OCI-M2 (cell line): ENCODE results near the gene CUL4A.

Source experiments
- DNase-seq: peaks from one replicate; lab custom pipeline; 2025; ENCODE audit not compliant: unreplicated experiment; lab: John Stamatoyannopoulos, UW

Gene CUL4A

GRCh38 chr13:113179374-113180230, 29.8 kb upstream of the CUL4A start:
- DNase-seq: no peak

- no peak for DNase-seq
Observed at GRCh38 chr13:113182046-113182445, 27.4 kb upstream of the CUL4A start.

DNA sequence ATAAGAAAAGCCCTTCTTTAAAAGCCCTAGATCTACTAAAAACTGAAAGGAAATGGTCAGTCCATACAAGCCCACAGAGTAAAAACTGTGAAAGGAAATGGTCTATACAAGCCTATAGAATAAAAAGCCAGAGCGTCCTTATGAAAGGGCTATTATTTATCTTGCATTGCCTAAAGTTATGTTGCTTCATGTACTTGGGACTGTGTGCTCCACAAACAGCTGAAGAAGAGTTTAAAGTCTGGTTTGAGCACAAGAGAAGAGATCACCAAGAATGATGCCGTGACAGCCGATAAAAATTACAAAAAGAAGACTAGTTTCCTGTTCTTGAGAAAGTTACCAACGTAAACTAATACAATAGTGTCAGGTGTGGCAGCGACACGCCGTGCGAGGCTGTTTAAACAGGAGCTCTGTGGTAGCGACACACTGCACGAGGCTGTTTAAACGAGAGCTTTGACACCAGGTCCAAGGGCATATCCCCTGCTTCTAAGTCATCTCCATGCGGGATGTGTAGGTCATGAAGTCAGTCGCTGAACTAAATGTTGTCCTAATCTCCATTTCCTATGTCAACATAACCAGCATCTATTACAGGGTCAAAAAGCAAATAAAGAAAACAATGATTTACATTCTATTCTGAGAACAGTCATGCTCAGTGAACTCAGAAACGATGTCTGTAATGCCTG, 25.8 kb upstream of the CUL4A start:
- no peak for DNase-seq

DNA sequence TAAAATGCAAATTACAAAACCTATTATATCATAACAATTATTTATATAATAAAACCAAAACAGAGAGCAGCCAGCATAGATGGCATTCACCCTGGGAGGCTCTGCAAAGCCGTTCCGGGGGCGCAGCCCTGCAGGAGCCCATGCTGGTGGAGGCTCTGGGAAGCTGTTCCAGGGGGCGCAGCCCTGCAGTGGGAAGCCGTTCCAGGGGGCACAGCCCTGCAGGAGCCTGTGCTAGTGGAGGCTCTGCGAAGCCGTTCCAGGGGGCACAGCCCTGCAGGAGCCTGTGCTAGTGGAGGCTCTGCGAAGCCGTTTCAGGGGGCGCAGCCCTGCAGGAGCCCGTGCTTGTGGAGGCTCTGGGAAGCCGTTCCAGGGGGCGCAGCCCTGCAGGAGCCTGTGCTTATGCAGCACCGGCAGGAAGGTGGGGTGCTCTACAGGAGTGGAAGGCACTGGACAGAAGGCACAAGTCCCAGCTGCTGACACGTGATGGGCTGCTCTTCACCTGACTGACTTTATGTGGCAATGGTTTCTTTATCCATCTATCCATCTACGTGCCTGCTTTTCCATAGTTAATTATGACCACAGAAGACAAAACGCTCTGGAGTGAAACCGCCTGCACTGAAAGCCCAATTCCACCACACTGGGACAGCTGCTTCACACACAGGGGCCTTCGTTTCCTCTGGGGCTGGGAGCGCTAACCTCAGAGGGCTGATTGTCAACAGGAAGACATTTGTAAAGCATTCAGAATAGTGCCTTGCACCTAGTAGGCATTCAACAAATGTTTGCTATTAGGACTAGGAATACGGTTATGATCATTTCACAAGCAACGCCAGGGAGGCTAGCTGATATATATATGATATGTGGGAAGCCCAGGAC, 24.6 kb upstream of the CUL4A start:
- no peak for DNase-seq

- no peak for DNase-seq
Observed at GRCh38 chr13:113186061-113186900, 23.1 kb upstream of the CUL4A start.

DNA sequence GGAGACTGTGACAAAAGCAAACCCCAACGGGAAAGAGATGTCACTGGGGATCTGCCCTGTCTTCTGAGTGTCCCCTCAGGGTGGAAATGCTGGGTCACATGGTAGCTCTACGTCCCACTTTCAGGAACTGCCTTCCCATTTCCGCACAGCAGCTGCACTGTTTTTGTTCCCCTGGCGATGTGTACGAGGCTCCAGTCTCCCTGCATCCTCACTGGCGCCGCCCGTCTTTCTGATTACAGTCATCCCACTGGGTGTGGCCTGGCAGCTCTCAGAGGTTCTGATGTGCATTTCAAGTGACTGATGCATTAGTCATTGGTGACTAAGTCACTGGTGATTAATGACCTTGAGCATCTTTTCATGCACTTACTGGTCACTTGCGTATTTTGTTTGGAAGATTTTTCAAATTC, 22.1 kb upstream of the CUL4A start:
- DNase-seq: no peak

DNA sequence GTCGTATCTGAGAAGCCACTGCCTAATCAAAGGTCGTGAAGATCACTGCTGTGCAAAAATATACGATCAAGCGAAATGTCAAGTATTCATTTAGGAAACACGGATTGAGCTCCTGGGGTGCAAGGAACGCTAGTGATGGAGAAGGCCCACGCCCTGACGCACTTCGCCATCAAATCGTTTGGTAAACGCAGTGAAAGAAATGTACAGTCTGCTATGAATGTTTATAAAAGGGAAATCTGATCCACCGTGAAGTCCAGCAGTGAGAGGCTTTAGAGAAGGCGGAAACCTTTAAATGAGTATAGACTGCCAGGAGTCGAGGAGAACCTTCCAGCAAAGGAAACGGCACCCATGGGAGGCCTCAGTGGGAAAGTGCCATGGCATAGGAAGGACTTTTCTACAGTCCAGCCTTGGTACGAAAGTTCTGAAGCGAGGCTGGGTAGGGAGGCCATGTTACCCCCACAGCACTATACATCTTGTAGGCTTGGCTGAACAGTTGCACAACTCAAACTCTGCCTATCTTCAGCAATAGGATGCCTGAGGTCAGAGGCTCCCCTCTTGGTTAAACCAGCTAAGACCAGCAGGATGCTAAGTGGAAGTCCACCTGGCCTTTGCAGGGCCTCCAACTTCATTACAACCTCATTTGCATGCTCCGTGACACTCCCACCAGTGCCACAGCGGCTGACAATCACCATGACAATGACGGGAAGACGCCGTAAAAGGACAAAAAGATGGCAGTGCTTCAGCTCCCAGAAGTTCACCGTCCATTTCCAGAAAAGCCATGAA, 21.3 kb upstream of the CUL4A start:
- no peak for DNase-seq

DNA sequence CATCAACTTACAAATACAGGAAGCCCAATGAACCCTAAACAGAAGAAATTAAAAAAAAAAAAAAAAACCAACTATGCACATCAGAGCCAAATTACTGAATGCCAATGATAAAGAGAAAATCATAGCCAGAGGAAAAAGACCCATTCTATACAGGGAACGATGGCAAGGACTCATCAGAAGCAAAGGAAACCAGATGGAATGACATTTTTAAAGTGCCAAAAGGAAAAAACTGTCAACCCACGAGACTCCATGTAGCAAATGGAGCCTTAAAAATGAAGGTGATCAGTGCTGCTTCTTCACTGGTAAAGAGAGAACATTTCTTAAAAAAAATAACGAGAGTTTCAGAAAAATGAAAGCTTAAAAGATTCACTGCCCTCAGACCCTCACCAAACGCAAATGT, 19.2 kb upstream of the CUL4A start:
- no peak for DNase-seq

DNA sequence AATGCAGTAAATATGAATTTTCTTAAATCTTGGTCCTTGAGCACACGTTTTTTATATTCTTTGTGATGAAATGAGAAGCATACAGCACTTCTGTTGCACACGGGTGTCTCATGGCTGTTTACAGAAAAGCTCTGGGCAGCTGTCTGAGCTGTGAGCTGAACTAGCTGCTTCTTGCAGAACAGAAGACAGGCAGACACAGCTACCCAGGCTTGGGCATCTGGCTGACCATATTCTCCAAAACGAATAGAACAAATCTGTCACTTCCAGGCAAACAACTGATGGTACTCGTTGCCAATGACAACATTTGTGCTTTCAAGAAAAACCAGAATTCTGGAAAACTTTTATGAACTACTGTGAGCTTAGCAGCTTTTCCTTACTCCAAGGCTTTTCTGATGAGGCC, 17.1 kb upstream of the CUL4A start:
- no peak for DNase-seq

- no peak for DNase-seq
Observed at GRCh38 chr13:113192902-113193301, 16.5 kb upstream of the CUL4A start.

- no peak for DNase-seq
Observed at GRCh38 chr13:113195360-113195759, 14.1 kb upstream of the CUL4A start.

- no peak for DNase-seq
Observed at GRCh38 chr13:113196970-113197737, 12.3 kb upstream of the CUL4A start.

DNA sequence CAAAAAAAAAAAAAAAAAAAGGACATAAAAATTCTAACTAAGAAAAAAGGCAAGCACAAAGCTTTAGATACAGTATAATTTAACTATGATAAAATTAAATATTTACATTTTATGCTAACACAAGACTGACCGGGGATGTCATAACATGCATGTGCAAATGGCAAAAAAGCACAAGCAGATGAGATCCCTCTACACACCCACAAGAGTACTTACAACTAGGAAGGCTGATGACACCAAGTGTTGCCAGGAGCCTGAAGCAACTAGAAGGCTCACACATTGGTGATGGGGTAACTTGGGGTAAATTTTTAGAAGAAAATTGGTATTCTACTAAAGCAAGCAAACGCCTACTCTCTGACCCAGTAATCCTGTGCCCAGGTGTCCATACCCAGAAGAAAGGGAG, 7.6 kb upstream of the CUL4A start:
- no peak for DNase-seq

GRCh38 chr13:113202912-113203311, 6.5 kb upstream of the CUL4A start:
- DNase-seq: no peak

GRCh38 chr13:113203507-113204377, 5.7 kb upstream of the CUL4A start:
- no peak for DNase-seq

- DNase-seq: no peak
Observed at GRCh38 chr13:113204378-113204734, 5.1 kb upstream of the CUL4A start.

GRCh38 chr13:113205428-113205931, 3.9 kb upstream of the CUL4A start:
- no peak for DNase-seq

DNA sequence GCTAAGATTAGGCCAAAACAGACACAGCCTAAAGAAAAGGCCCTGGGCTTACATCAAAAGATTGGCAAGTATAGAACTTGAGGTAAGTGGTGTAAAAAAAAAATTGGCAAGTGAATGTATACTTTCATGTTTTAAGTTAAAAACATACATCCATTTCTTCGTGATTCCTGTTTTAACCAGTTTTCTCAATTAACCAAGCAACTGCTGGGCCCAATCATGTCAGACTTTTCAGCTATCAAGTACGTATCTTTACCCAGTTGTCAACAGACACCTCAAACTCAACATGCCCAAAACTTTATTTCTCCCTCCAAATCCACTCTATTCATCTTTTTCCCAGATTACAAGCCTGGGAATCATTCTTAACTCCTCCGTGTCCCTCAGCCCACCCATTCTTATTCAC, 2.0 kb upstream of the CUL4A start:
- DNase-seq: no peak
